HPDE6-E6E7 (cell line): Measurements from ENCODE around the gene TMEM62.
"Not testable (repeated sequence)": the region's sequence is repeated elsewhere in the genome, so short reads cannot be mapped to it uniquely, and the experiment has no call there.

ENCODE experiments used
- DNase-seq: peaks from one replicate; pipeline ENCODE4 v3.0.0; 2011; ENCODE audit warnings: missing footprints; ENCODE audit errors: extremely low spot score

Gene TMEM62

GRCh38 chr15:43121863-43122262, 11.5 kb upstream of the TMEM62 start:
- DNase-seq, result no peak

GRCh38 chr15:43125100-43125661, 8.2 kb upstream of the TMEM62 start:
- no peak for DNase-seq

- DNase-seq, result no peak
Measured at GRCh38 chr15:43126356-43126755, 7.0 kb upstream of the TMEM62 start.

GRCh38 chr15:43127752-43128151, 5.6 kb upstream of the TMEM62 start:
- DNase-seq, result no peak

- DNase-seq, result not testable (repeated sequence)
Measured at GRCh38 chr15:43128174-43128979, 5.0 kb upstream of the TMEM62 start.

GRCh38 chr15:43128980-43129335, 4.4 kb upstream of the TMEM62 start:
- DNase-seq, result no peak

GRCh38 chr15:43132830-43133429, 456 bp upstream of the TMEM62 start:
- DNase-seq, result no peak

- DNase-seq, result no peak
Measured at GRCh38 chr15:43134157-43134635, 810 bp downstream of the TMEM62 start.

- no peak for DNase-seq
Measured at GRCh38 chr15:43135351-43135750, 2.0 kb downstream of the TMEM62 start.

- DNase-seq, result no peak
Measured at GRCh38 chr15:43143203-43143941, 10.0 kb downstream of the TMEM62 start.

GRCh38 chr15:43144512-43144911, 11.1 kb downstream of the TMEM62 start:
- no peak for DNase-seq

- no peak for DNase-seq
Measured at GRCh38 chr15:43146184-43146583, 12.8 kb downstream of the TMEM62 start.

GRCh38 chr15:43150191-43150929, 17.0 kb downstream of the TMEM62 start:
- DNase-seq, result peak; percentile 88

- DNase-seq, result no peak
Measured at GRCh38 chr15:43151688-43152087, 18.3 kb downstream of the TMEM62 start.

- DNase-seq, result no peak
Measured at GRCh38 chr15:43153269-43153668, 19.9 kb downstream of the TMEM62 start.

GRCh38 chr15:43165801-43166325, 32.5 kb downstream of the TMEM62 start:
- no peak for DNase-seq

- not testable (repeated sequence) for DNase-seq
Measured at GRCh38 chr15:43167261-43167660, 33.9 kb downstream of the TMEM62 start.

- DNase-seq, result peak; percentile 34
Measured at GRCh38 chr15:43168192-43169107, 35.1 kb downstream of the TMEM62 start.

- no peak for DNase-seq
Measured at GRCh38 chr15:43169888-43170287, 36.5 kb downstream of the TMEM62 start.

GRCh38 chr15:43175656-43176309, 42.4 kb downstream of the TMEM62 start:
- not testable (repeated sequence) for DNase-seq
